CD14-positive monocyte (primary cell): ENCODE measurements around the gene FCHO1. TPM values are rescaled to one million over a fixed set of nuclear protein-coding genes. Genes with fewer than 3 reads are reported as not detected.

Experiments
- DNase-seq, 3 donors: peaks; one replicate each; pipeline ENCODE4 v3.0.0-alpha.2; 2011 to 2022
- H2AFZ ChIP-seq: 2 replicates; pipeline ENCODE4 v1.6.0; 2012; ENCODE audit warnings: mild to moderate bottlenecking, low read depth, low read length, inconsistent platforms; ENCODE audit not compliant: insufficient read depth, poor library complexity, severe bottlenecking
- H3K27ac ChIP-seq, 2 donors: 1 replicate in 1 of 2; 2 replicates in 1 of 2; pipeline ENCODE4 v1.5.1; 2012 to 2013; ENCODE audit warnings: low read length in 2 of 2, control low read depth in 1 of 2, inconsistent platforms in 1 of 2, low read depth in 1 of 2, mild to moderate bottlenecking in 1 of 2
- H3K27me3 ChIP-seq, 2 donors: one replicate each; pipeline versions ENCODE4 v1.6.0 to v1.6.1; 2011 to 2013; ENCODE audit warnings: low read length in 2 of 2; ENCODE audit not compliant: control insufficient read depth in 2 of 2, insufficient read depth in 2 of 2
- H3K36me3 ChIP-seq, 2 donors: replicated peaks in 1 of 2; 1 replicate in 1 of 2; 2 replicates in 1 of 2; pipeline versions ENCODE4 v1.5.1 to v1.6.1; 2012 to 2013; ENCODE audit warnings: low read length in 2 of 2, control low read depth in 1 of 2, inconsistent platforms in 1 of 2, mild to moderate bottlenecking in 1 of 2; ENCODE audit not compliant: insufficient read depth in 2 of 2, control insufficient read depth in 1 of 2
- H3K4me1 ChIP-seq, 2 donors: 1 replicate in 1 of 2; 2 replicates in 1 of 2; pipeline versions ENCODE4 v1.5.1 to v1.6.1; 2012 to 2013; ENCODE audit warnings: low read length in 2 of 2, control low read depth in 1 of 2, inconsistent platforms in 1 of 2, mild to moderate bottlenecking in 1 of 2, moderate library complexity in 1 of 2; ENCODE audit not compliant: insufficient read depth in 2 of 2, control insufficient read depth in 1 of 2
- H3K4me2 ChIP-seq: replicated peaks from 2 replicates; pipeline ENCODE3; 2012; ENCODE audit warnings: low read length, moderate library complexity, mild to moderate bottlenecking; ENCODE audit not compliant: poor library complexity, severe bottlenecking; ENCODE audit errors: extremely low read depth
- H3K4me3 ChIP-seq, 3 experiments: fragments of 200-600 bp in 1 of 3; sonication (generic) in 1 of 3; replicated peaks in 1 of 3; 1 replicate in 2 of 3; 2 replicates in 1 of 3; pipeline ENCODE4 v1.5.1; 2011 to 2013; ENCODE audit warnings: low read length in 3 of 3, mild to moderate bottlenecking in 3 of 3, control low read depth in 2 of 3, low read depth in 2 of 3, inconsistent platforms in 1 of 3, moderate library complexity in 1 of 3
- H3K79me2 ChIP-seq: 2 replicates; pipeline ENCODE4 v1.6.0; 2012; ENCODE audit warnings: mild to moderate bottlenecking, control low read depth, inconsistent platforms, low read length, moderate library complexity; ENCODE audit not compliant: insufficient read depth
- H3K9ac ChIP-seq: 2 replicates; pipeline ENCODE4 v1.6.0; 2017; ENCODE audit warnings: low read length, mild to moderate bottlenecking; ENCODE audit not compliant: insufficient read depth, poor library complexity, severe bottlenecking
- H3K9me3 ChIP-seq, 2 donors: replicated peaks in 1 of 2; 1 replicate in 1 of 2; 2 replicates in 1 of 2; pipeline versions ENCODE4 v1.5.1 to v1.6.1; 2012 to 2013; ENCODE audit warnings: low read length in 2 of 2, control low read depth in 1 of 2; ENCODE audit not compliant: control insufficient read depth in 1 of 2, insufficient read depth in 1 of 2
- H4K20me1 ChIP-seq: 2 replicates; pipeline ENCODE4 v1.6.0; 2012; ENCODE audit warnings: mild to moderate bottlenecking, low read length, control low read depth, moderate library complexity; ENCODE audit not compliant: insufficient read depth
- H3K27ac Mint-ChIP-seq, 7 donors: one replicate each; pipeline ENCODE4 v1.8.0; 2020; ENCODE audit warnings: mild to moderate bottlenecking in 7 of 7, mixed read lengths in 7 of 7, moderate library complexity in 6 of 7, inconsistent platforms in 2 of 7
- H3K27me3 Mint-ChIP-seq, 3 donors: one replicate each; pipeline ENCODE4 v1.8.0; 2021 to 2022; ENCODE audit warnings: low read depth in 3 of 3, mild to moderate bottlenecking in 3 of 3, mixed read lengths in 3 of 3, moderate library complexity in 3 of 3, inconsistent platforms in 1 of 3
- H3K36me3 Mint-ChIP-seq, 2 donors: one replicate each; pipeline ENCODE4 v1.8.0; 2020; ENCODE audit warnings: mixed read lengths in 2 of 2, inconsistent platforms in 1 of 2, mild to moderate bottlenecking in 1 of 2
- H3K4me1 Mint-ChIP-seq: one replicate; pipeline ENCODE4 v1.8.0; 2020; ENCODE audit warnings: mild to moderate bottlenecking, mixed read lengths
- H3K4me3 Mint-ChIP-seq, 2 donors: one replicate each; pipeline ENCODE4 v1.8.0; 2020; ENCODE audit warnings: mild to moderate bottlenecking in 2 of 2, mixed read lengths in 2 of 2, moderate library complexity in 1 of 2
- H3K9me3 Mint-ChIP-seq, 7 donors: one replicate each; pipeline ENCODE4 v1.8.0; 2020 to 2022; ENCODE audit warnings: mixed read lengths in 7 of 7, mild to moderate bottlenecking in 6 of 7, moderate library complexity in 6 of 7, inconsistent platforms in 2 of 7
- WGBS: methylation state at CpG from one replicate; pipeline ENCODE4 v1.1.5; 2013; ENCODE audit warnings: missing lambda C conversion rate; ENCODE audit not compliant: insufficient coverage; 5-methylcytosine and 5-hydroxymethylcytosine counted together
- intact Hi-C, 2 donors: fragments of 100-400 bp; cut with micrococcal nuclease; formaldehyde crosslinking; loops; one replicate each; pipeline versions ENCODE4 v1.15.0 to v1.15.1; 2023
- polyA plus RNA-seq, 3 donors: library from polyadenylated mRNA; depleted of rRNA in 1 of 3; unstranded in 2 of 3; stranded (reverse) in 1 of 3; fragments of 300-500 nt in 2 of 3; fragments of >200 nt in 1 of 3; fragmentation: Illumina TruSeq in 2 of 3; gene quantifications; 1 replicate in 2 of 3; 2 replicates in 1 of 3; pipeline ENCODE4 v1.2.3, GENCODE V29; 2012 to 2021
- TF ChIP-seq, protein P1 (sequence below): fragments of 200-600 bp; IDR thresholded peaks from one replicate; pipeline ENCODE4 v1.8.0; 2022; ENCODE audit warnings: antibody characterized with exemption, mild to moderate bottlenecking

FCHO1 gene
- polyA plus RNA-seq, 3 donors, result 11.4 to 32.0 (median 13.4) TPM

- Mint-ChIP-seq H3K36me3 (peaks cover 71 to 94% of the 10 kb centered on the region in 2 donors), H3K4me3 (no peak overlapping the region), H3K4me1 (peaks cover under 1% of the 10 kb centered on the region), H3K27me3 (peaks cover 0 to 4% (median 0%) of the 10 kb centered on the region in 3 donors), H3K27ac (no peak overlapping the region), H3K9me3 (no peaks in the 10 kb centered on the region)
- Histone ChIP-seq H3K27me3 (no peaks in the 10 kb centered on the region), H3K4me3 (no peak overlapping the region), H3K27ac (no peak overlapping the region), H3K9me3 (no peaks in the 10 kb centered on the region), H3K4me1 (peaks cover under 1 to 3% of the 10 kb centered on the region in 2 donors), H3K79me2 (no peaks in the 10 kb centered on the region), H4K20me1 (peaks cover 7% of the 10 kb centered on the region), H3K36me3 (peaks cover 59 to 86% of the 10 kb centered on the region in 2 donors), H3K4me2 (no peak overlapping the region), H3K9ac (no peak overlapping the region), H2AFZ (no peak overlapping the region)
- intact Hi-C loops, result loop anchor here in 1 of 2 donors (5.0 kb wide), 1 partner anchor 36 kb away; no protein-coding TSS in a partner anchor
- WGBS, result 100% methylated on average over 3 of the region's 7 CpGs
- DNase-seq, result no peak
- TF ChIP-seq, protein P1, sequence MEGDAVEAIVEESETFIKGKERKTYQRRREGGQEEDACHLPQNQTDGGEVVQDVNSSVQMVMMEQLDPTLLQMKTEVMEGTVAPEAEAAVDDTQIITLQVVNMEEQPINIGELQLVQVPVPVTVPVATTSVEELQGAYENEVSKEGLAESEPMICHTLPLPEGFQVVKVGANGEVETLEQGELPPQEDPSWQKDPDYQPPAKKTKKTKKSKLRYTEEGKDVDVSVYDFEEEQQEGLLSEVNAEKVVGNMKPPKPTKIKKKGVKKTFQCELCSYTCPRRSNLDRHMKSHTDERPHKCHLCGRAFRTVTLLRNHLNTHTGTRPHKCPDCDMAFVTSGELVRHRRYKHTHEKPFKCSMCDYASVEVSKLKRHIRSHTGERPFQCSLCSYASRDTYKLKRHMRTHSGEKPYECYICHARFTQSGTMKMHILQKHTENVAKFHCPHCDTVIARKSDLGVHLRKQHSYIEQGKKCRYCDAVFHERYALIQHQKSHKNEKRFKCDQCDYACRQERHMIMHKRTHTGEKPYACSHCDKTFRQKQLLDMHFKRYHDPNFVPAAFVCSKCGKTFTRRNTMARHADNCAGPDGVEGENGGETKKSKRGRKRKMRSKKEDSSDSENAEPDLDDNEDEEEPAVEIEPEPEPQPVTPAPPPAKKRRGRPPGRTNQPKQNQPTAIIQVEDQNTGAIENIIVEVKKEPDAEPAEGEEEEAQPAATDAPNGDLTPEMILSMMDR, result no peak
Observed at GRCh38 chr19:17837972-17838371, 86.7 kb downstream of the FCHO1 start.

Other genes with a start within 250 kb of the FCHO1 start
- 100 to 1,000 TPM; 116 to 158 (median 141) TPM for gene PGLS, start 239.8 kb upstream of the FCHO1 start, polyA plus RNA-seq
- gene COLGALT1, start 195.8 kb upstream of the FCHO1 start, polyA plus RNA-seq, result 100 to 1,000 TPM in 1 of 3 donors, 10 to 100 TPM in 2; 66.8 to 176 (median 68.8) TPM
- under 1 TPM in 1 of 3 donors, not detected in 2; 0.01 TPM for gene UNC13A, start 63.1 kb upstream of the FCHO1 start, polyA plus RNA-seq
- 10 to 100 TPM; 24.5 to 28.3 (median 27.5) TPM for gene MAP1S, start 32.0 kb upstream of the FCHO1 start, polyA plus RNA-seq
- not detected for gene B3GNT3, start 43.7 kb downstream of the FCHO1 start, polyA plus RNA-seq
- 1 to 10 TPM in 1 of 3 donors, under 1 TPM in 2; 0.25 to 1.7 (median 0.64) TPM for gene INSL3, start 70.0 kb downstream of the FCHO1 start, polyA plus RNA-seq
- 10 to 100 TPM; 13.8 to 44.6 (median 34.0) TPM for gene JAK3, start 96.5 kb downstream of the FCHO1 start, polyA plus RNA-seq
- 1,000 to 10,000 TPM; 1,189 to 1,285 (median 1,268) TPM for gene RPL18A, start 108.4 kb downstream of the FCHO1 start, polyA plus RNA-seq
- under 1 TPM in 1 of 3 donors, not detected in 2; 0.03 TPM for gene SLC5A5, start 120.5 kb downstream of the FCHO1 start, polyA plus RNA-seq
- 10 to 100 TPM; 29.7 to 66.3 (median 29.7) TPM for gene CCDC124, start 181.5 kb downstream of the FCHO1 start, polyA plus RNA-seq
- not detected for gene KCNN1, start 215.6 kb downstream of the FCHO1 start, polyA plus RNA-seq